ENCODE results near the gene SSBP3. TPM values are rescaled to one million over a fixed set of nuclear protein-coding genes. Genes with fewer than 3 reads are reported as not detected.

Gene SSBP3
- total and polyA plus RNA-seq, 9 donors = 41.2 to 247 (median 156) TPM

- H3K27me3 ChIP-seq = no peaks in the 10 kb centered on the region
- H3K4me3 ChIP-seq = no peak overlapping the region
- TF ChIP-seq POLR2A (IDR thresholded peaks at IDR 0.05) = no peak
- no peak for TF ChIP-seq EP300 (IDR thresholded peaks at IDR 0.05)
- TF ChIP-seq CTCF (IDR thresholded peaks at IDR 0.05) = no peak
- no peaks in the 10 kb centered on the region for H3K9me3 ChIP-seq
- intact Hi-C loops (cut with DNase I) = no loop called here
- 79 to 92% (median 80%) methylated on average over 3 of the region's 3 CpGs for WGBS, 3 donors
- H3K36me3 ChIP-seq = no peaks in the 10 kb centered on the region
- DNase-seq = no peak
- no peaks in the 10 kb centered on the region for H3K4me1 ChIP-seq (ENCODE audit: insufficient read depth)
- no peak overlapping the region for H3K27ac ChIP-seq
Measured at GRCh38 chr1:54186056-54186455, 220.1 kb downstream of the SSBP3 start.

GRCh38 chr1:54180701-54181360 is 225.4 kb downstream of the SSBP3 start:
- Histone ChIP-seq H3K27ac (no peak overlapping the region), H3K9me3 (no peaks in the 10 kb centered on the region), H3K36me3 (no peaks in the 10 kb centered on the region), H3K27me3 (no peaks in the 10 kb centered on the region), H3K4me1 (ENCODE audit: insufficient read depth) (no peaks in the 10 kb centered on the region), H3K4me3 (no peak overlapping the region)
- intact Hi-C loops (cut with DNase I) = no loop called here
- 79 to 89% (median 86%) methylated on average over 5 of the region's 5 CpGs for WGBS, 3 donors
- TF ChIP-seq POLR2A (IDR thresholded peaks at IDR 0.05) = no peak
- no peak for TF ChIP-seq EP300 (IDR thresholded peaks at IDR 0.05)
- TF ChIP-seq CTCF (IDR thresholded peaks at IDR 0.05) = no peak
- no peak for DNase-seq

- WGBS, 3 donors = 78 to 81% (median 81%) methylated on average over 7 to 9 of the region's 9 CpGs
- Histone ChIP-seq H3K36me3 (no peaks in the 10 kb centered on the region), H3K4me3 (no peak overlapping the region), H3K27me3 (no peaks in the 10 kb centered on the region), H3K27ac (no peak overlapping the region), H3K4me1 (ENCODE audit: insufficient read depth) (no peaks in the 10 kb centered on the region), H3K9me3 (no peaks in the 10 kb centered on the region)
- no peak for DNase-seq
- TF ChIP-seq CTCF (IDR thresholded peaks at IDR 0.05) = no peak
- no peak for TF ChIP-seq POLR2A (IDR thresholded peaks at IDR 0.05)
- no peak for TF ChIP-seq EP300 (IDR thresholded peaks at IDR 0.05)
- intact Hi-C loops (cut with DNase I) = no loop called here
Measured at GRCh38 chr1:54178296-54179070, 227.7 kb downstream of the SSBP3 start.

- H3K4me3 ChIP-seq = no peak overlapping the region
- no peaks in the 10 kb centered on the region for H3K36me3 ChIP-seq
- WGBS, 3 donors = 88 to 91% (median 90%) methylated on average over 8 of the region's 8 CpGs
- H3K4me1 ChIP-seq (ENCODE audit: insufficient read depth) = no peaks in the 10 kb centered on the region
- no peak for DNase-seq
- no peaks in the 10 kb centered on the region for H3K27me3 ChIP-seq
- TF ChIP-seq CTCF (IDR thresholded peaks at IDR 0.05) (no peak), POLR2A (IDR thresholded peaks at IDR 0.05) (no peak), EP300 (IDR thresholded peaks at IDR 0.05) (no peak)
- no peaks in the 10 kb centered on the region for H3K9me3 ChIP-seq
- intact Hi-C loops (cut with DNase I) = no loop called here
- H3K27ac ChIP-seq = no peak overlapping the region
Measured at GRCh38 chr1:54177726-54178125, 228.5 kb downstream of the SSBP3 start.
